NCI-H146 treated with DMSO at 0.1 percent for 48 hours (cell line): Measurements from ENCODE around the gene RAB7B.

ENCODE experiments used
- DNase-seq: peaks from one replicate; lab custom pipeline; 2025; ENCODE audit not compliant: unreplicated experiment; lab: John Stamatoyannopoulos, UW

The RAB7B gene

DNA sequence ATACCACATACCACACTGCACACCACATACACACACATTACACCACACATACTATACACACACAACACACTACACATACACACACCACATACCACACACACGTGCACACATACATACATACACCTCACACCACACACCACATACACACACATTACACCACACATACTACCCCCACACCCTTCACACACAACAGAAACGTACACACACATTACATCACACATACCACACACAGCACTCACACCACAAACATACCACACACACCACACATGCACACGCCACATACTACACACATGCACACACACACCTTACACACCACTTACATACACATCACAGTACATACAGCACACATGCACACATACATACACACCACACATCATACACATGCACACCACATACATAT lies 28.5 kb downstream of the RAB7B start:
- no peak for DNase-seq

DNA sequence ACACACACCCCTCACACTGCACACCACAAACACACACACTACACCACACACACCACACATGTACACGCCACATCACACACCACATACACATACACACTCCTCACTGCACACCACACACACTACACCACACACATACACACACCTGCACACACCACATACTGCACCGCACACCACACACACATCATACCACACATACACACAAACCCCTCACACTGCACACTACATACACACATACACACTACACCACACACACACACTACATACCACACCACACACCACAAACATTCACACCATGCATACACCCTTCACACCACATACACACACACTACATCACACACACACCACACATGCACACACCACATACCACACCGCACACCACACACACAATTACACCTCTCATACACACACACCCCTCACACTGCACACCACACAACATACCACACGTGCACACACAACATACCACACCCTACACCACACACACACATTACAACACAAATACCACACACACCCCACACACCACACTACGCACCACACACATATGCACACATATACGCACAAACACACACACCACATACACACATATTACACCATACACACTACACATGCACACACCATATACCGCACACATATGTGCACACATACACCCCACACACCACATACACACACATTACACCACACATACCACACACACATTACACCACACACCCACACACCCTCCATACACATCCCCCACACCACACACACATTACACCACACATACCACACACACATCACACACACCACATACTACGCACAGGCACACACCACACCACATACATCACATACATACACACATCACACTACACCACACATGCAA lies 29.6 kb downstream of the RAB7B start:
- no peak for DNase-seq

DNA sequence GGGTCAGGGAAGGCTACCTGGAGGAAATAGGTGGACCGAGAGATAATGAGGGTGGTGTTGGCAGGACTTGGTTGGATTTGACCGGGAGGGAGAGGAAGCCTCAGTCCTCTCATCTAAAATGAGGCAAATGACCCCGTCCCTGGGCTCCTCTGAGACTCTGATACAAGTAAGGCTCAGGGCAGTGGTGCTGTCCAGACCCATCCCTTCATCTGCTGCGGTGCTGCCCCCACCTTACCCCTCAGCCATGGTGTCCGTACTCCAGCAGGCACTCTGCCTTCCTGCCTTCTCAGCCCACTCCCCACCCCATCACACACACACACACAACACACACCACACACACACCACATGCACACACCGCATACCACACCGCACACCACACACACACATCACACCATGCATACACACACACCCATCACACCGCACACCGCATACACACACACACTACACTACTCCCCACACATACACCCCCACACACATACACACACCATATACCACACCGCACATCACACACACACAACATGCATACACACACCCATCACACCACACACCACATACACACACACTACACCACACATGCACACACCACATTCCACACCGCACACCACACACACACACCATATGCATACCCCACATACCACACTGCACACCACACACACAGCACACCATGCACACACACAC lies 30.6 kb downstream of the RAB7B start:
- DNase-seq, result no peak

DNA sequence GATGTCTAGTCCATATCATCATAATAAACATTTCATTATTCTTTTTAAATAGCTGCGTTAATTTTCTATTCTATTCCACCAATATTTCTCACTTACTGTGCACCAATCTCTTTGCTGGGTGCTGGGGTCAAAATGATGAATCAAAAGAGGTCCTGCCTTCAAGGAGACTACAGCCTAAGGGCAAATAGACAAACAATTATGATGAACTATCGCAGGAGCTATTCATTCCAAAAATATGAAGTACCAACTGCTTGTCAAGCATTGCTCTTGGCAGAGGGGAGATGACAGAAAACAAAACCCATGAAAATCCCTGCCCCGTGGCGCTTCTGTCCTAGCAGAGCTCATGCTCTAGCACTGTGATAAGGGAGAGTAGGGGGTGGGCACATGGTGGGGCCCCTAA lies 31.1 kb downstream of the RAB7B start:
- DNase-seq, result no peak

DNA sequence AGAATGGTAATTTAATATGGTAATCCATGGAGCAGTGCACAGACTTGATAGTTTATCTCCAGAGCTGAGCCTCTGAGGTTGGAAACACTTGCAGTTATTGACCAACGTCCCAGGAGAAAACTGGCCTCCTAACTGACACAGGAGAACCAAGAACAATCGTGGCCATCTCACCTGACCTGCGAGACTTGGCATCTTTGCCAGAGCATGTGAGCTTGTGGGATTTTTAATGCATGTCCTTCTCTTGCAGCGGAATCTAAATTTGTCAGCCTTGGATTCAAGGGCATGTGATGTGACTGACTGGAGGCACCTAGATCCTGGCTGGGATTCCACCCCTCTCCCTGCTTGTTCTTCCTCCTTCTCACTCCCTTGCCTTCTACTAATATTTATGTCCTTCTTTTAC lies 32.1 kb downstream of the RAB7B start:
- no peak for DNase-seq

DNA sequence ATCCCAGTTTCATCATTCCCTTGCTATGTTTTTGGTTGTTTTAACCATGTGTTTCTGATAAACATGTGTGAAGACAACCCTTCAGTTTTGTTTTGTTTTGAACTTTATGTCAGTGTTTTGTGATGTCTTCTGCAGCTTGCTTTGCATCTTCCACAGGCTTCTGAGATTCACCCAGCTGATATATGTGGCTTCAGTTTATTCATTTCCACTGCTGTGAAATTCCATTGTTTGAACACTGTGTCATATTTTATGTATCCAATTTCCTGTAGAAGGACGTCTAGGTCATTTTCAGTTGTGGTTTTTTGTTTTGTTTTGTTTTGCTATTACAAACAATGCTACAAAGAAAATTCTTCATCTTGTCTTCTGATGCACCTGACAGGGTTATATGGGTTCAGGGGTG lies 32.7 kb downstream of the RAB7B start:
- no peak for DNase-seq

DNA sequence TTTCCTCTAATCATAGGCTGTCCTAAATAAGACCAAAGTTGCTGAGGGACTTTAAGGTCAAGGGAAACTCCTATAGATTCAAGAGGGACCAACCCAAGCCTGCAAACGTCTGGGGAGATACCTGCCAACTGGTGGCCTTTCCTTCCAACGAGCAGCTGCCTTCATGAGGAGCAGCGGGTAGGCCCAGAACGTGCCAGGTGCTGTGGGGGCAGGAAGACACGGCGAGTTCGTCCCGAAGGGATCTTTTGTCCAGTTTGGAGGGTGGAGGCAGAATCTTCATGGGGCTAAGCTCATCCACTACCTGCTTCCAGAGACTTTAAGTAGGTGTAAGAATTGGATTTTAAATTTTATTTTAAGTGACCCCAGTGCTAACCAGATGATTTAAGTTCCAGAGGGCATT lies 34.0 kb downstream of the RAB7B start:
- no peak for DNase-seq

DNA sequence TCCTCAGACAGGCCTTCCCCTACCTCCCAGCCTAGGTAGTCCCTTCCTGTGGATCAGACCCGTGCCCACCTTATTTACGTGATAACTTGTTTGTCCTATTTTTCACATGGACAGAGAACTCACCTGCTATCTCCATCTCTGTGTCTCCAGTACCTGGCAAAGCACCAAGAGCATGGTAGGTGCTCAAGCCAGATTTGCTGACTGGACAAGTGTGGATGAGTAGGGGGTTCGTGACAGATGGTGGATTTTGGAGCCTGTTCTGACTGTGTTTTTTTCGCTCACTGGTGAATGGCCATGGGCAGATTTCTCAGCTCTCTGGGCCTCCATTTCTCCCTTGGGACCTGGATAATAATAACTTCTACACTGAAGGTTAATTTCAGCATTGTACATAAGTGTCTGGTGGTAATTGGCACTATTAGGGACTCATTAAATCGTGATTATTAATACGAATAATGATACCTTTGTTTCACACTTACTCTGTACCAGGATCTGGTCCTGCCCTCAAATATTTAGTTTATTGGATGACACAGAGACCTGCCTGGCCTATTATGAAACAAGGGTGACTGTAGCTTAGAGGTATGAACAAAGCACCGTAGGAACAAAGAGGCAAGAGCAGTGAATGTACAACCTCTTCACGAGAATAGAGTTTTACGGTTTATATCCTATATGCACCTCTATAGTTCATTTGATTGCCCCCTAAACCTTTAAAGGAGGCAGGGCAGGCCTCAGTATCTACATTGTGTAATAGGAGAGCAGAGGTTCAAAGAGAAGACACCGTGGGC lies 35.5 kb downstream of the RAB7B start:
- no peak for DNase-seq

DNA sequence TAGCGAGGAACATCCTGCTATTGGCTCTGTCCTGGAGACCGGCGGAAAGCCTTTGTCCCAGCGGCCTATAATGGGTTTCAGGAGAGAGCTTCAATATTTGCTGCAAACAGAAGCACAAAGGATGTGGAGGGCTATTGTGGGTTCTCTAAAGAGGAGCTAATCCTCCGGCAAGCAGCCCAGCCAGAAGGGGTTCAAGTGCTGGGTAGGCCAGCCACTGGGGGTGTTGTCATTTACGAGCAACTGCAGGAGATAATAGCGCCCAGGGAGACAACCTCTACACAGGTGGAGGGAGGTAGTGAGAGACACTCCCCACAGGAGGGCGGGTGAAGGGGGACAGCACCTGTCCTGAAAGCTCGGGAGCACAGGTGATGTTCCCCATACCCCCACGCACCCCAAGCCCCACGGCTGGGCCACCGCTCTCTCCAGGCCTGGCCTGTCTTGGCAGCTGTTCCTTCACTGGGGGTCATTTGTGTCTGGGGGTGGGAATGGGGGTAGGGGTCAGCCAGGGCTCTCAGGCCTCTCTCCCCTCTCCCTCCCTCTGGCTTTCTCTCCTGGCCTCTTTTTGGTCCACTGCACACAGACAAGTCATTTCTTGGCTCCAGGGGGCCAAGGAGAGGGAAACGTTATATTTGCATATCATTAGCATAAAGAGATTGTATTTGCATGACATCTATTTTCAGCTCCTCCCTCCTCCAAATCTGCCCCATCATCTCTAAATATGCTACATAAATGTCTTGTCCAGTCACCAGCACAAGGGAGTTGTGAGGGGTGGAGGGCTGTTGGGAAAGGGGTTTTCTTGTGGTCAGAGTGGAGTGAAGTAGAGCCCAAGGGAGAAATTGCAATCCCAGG lies 37.9 kb downstream of the RAB7B start:
- DNase-seq, result peak; percentile 94

DNA sequence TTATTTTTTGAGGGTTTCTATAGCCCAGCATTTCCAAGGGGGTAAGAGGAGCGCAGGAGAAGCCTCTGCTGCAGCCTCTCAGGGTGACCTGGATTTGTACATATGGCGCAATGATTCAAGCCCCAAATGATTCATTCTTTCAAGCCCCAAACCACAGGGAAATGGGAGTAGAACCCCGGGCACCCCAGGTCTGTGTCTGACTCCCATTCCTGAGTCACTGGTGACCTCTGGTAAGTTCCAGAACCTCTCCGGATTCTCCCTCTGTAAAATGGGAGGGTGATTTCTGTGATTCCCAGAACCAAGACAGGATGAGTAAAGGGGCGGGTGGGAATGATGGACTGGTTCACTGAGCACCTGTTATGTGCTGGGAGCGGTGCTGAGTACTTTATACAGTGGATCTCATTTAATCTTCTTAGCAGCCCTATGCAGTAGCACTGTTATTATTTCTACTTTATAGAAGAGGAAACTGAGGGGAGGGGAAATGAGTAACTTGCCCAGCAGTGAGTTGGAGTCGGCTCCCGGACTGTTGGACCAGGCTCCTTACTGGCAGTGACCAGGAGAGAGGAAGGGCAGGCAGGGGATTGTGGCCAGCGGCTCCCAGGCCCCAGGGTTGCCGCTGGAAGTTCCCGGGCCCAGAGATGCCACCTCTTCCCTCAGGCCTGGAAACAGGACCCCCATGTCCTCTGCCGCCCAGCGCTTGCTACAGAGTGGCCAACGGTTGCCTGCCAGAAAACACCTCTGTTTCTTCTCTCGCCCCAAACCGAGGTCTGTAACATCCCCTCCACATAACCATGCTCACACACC lies 39.6 kb downstream of the RAB7B start:
- DNase-seq, result no peak

DNA sequence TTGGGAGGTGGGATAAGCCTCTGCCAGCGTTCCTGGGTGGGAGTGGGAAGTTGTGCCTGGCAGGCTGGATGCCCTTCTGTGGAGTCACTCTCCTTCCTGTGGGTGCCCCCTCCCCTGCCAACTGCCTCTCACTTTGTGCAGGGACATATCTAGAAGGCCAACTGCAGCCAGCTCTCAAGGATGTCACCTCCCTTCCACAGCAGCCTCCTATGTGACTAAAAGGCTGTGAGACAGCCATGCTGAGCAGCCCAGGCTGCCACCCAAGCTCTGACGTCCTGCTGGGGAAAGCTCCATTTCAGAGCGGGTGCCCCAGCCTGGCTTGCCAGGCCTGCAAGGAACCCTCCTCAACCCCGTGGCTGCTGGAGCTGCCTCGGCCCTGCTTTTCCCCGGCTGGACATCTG lies 40.4 kb downstream of the RAB7B start:
- no peak for DNase-seq

DNA sequence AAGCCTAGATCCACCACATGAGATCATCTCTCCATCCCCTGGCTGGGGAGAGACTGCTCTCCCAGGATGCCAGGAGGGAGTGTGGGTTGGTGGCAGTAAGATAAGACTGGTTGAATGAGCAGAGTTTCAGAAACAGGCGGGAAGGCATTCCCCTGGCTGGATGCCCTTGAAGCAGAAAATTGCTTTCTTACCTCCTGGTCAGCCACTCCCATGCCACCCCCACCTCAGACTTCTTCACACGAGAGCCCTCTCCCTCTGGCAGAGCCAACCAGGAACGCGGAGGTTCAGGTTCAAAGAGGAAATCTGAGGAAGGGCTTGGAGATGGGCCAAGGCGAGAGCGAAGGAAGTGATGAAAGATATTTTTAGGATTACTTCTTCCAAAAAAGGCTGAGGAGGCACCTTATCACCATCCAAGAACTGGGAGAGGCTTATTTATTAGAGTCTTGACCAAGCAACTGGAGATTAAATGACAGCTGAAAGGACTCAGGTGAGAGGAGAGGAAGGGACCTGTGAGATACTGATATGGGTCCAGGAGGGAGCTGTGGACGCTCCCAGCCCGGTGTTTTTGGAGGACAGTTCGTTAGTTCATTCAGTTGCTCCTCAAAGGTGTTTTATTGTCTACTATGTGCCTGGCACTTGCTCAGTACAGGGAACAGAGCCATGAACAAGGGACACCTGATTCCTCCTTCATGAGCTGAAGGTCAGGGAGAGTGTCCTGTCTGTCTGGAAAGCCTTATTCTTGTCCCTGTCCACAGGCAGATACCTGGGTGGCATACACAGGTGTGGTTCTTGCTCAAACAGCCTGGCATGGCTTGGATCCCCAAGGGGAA lies 41.0 kb downstream of the RAB7B start:
- DNase-seq, result no peak

DNA sequence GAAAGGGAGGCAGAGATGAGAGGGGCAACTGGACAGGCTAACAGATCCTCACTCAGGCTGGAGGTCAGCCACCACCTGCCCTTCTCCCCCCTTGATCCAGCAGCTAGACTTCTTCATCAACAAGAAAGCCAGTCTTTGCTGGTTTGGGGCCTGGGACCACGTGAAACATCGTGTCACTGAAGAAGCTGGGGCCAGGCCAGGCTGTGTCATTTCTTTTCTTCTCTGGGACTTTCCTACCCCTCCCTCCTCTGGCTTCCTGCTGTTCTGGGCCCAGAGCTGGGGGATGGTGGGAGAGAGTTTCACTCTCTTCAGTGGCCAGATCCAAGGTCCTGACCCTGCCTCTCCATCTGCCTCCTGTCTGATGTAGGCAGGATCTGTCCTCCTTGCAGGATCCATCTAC lies 41.8 kb downstream of the RAB7B start:
- DNase-seq, result no peak

DNA sequence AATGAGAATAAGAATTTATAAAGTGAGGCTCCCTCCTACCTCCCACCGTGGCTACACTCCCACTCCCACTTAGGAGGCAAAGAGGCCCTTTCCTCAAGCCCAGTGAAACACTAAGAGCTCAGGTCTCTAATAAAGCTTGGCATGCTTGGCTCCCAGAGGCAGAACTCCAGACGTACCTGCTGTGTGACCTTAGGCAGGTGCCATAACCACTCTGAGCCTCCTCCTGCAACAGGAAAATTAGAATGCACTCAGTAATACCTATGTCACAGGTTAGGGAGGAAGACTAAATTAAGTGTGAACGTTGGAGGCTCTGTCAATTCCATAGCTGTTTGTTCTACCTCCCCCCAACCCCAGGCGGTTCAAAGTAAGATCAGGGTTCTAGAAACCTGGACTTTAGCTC lies 43.4 kb downstream of the RAB7B start:
- no peak for DNase-seq

DNA sequence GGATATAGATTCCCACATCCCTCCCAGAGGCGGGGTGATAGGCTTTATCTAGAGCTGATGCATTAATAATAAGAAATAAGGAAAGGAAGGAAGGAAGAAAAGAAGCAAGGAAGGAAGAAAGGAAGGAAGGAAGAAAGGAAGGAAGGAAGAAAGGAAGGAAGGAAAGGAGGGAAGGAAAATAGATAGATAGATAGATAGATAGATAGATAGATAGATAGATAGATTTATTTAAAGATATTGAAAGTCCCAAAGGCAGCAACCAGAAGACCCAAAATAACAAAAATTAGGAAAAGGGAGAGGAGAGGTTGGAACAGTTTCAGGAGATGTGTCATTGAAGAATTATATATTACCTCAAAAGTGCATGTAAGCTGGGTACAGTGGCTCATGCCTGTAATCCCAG lies 47.7 kb downstream of the RAB7B start:
- DNase-seq, result no peak

DNA sequence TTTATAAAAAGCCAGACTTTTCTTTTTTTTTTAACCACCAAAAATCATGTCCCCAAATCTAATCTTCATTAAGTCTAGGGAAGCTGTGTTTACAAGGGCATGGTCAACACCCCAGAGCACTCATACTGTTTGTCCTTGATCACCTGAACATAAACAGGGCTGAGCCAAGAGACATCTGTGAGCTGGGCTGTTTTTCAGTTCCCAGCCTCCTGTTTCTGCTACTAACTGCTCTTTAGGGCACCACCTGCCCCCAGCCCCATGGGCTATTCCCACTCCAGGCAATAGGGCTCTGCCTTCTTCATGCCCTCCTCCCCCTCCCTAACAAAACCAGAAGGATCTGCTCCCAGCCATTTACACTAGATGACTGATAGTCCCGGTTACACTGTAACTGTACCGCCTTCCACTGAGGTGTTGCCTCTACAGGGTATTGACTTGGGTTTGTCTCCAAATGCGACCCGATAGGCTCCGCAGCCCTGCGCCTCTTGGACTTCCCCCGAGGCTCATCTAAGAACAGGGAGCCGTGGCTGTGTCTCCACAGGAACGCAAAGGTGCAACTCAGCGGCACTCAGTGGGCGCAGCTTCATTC lies 48.3 kb downstream of the RAB7B start:
- DNase-seq, result no peak

DNA sequence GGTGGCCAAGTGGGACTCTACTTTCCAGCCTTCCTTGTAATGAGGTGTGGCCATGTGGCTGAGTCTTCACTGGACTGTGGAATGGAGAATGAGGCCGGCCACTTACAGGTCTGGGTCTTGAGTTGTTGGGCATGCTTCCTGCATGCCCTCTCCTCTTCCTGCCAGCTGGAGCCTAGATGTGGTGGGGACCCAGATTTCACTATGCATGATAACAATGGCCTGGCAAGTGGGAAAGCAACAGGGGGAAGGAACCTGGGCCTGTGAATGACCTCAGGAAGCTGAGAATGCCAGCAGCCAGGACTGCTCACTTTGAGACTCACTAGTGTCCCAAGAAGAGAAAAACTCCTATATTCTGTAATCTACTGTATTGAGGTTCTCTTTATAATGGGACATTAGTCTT lies 51.4 kb downstream of the RAB7B start:
- DNase-seq, result no peak

DNA sequence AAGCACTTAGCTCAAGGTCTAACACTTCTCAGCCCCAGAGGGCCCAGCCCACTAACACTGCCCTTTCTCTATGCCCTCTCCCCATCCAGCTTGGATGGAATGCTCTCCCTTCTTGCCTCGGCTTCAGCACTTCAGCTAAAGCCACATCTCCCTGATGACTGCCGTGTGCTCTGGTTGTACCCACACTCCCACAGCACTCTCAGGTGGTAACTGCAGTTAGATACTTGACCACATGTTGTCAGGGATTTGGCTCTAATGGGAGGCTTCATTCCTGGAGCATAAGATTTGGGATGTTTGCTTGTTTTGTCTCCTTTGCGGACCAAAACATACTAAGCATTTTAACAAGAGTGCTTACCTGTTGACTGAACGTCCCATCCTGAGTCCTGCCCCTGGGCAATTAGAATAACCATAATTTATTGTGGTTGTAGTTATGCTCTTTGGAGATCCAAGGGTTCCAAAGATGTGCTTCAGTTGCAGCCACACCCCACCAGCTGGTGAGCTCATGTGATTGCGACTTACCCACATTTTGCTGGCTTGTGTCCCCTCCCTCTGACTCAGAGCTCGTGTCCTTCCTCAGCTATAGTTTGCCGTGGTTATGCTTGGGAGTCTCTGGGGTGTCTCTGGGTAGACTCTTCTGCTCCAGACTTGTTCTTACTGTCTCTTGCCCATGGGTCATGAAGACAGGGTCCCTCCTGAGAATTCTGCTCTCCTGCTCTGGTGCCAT lies 52.2 kb downstream of the RAB7B start:
- no peak for DNase-seq
